DOHH2 (cell line): ENCODE results near the gene GABARAPL2.

Experiments used
- CTCF ChIP-seq: fragments of 200-600 bp; sonication (generic); IDR thresholded peaks from one replicate; pipeline ENCODE4 v1.5.1; 2014; ENCODE audit warnings: antibody characterized with exemption, mild to moderate bottlenecking, low read depth, low read length; ENCODE audit not compliant: poor library complexity, severe bottlenecking
- EZH2phosphoT487 ChIP-seq: fragments of 200-600 bp; sonication (generic); IDR thresholded peaks from 2 replicates; pipeline ENCODE4 v1.6.1; 2017; ENCODE audit warnings: borderline replicate concordance, mild to moderate bottlenecking, antibody characterized with exemption, low read length, moderate library complexity, mixed read lengths

- TF ChIP-seq CTCF (no peak), EZH2phosphoT487 (no peak)
These were observed 58.7 kb downstream of the GABARAPL2 start for GRCh38 chr16:75624921-75625334.
